Endothelial cell of umbilical vein (primary cell): ENCODE measurements around the gene PAX3.

Experiments
- CTCF ChIP-seq, 2 donors: IDR thresholded peaks; 1 replicate in 1 of 2; 2 replicates in 1 of 2; pipeline ENCODE4 v1.5.1; 2011; ENCODE audit warnings: low read length in 2 of 2, mild to moderate bottlenecking in 2 of 2, moderate library complexity in 2 of 2, control low read depth in 1 of 2, inconsistent platforms in 1 of 2, low read depth in 1 of 2; ENCODE audit not compliant: insufficient read depth in 1 of 2; ENCODE audit errors: extremely low read depth in 1 of 2
- GATA2 ChIP-seq: IDR thresholded peaks from 2 replicates; pipeline ENCODE4 v1.7.0; 2011; ENCODE audit warnings: low read depth, mild to moderate bottlenecking, moderate library complexity, mixed read lengths, low read length; ENCODE audit not compliant: insufficient read length, insufficient read depth
- JUN ChIP-seq: IDR thresholded peaks from 2 replicates; pipeline ENCODE4 v1.6.1; 2011; ENCODE audit warnings: borderline replicate concordance, low read depth; ENCODE audit not compliant: insufficient read length, insufficient read depth
- MAX ChIP-seq: IDR thresholded peaks from 2 replicates; pipeline ENCODE4 v1.6.1; 2011; ENCODE audit not compliant: insufficient read depth, insufficient read length
- MYC ChIP-seq: IDR thresholded peaks from one replicate; pipeline ENCODE4 v1.6.1; 2011; ENCODE audit warnings: mild to moderate bottlenecking, low read depth, low read length
- POLR2A ChIP-seq: IDR thresholded peaks from 2 replicates; pipeline ENCODE4 v1.6.1; 2012; ENCODE audit warnings: low read depth, mild to moderate bottlenecking, control low read depth, low read length
- POLR2AphosphoS5 ChIP-seq: IDR thresholded peaks from 2 replicates; pipeline ENCODE4 v1.6.1; 2012; ENCODE audit warnings: low read depth, mild to moderate bottlenecking, control low read depth, low read length, moderate library complexity; ENCODE audit not compliant: insufficient read depth

- TF ChIP-seq CTCF (IDR thresholded peaks at IDR 0.05; ENCODE audit: extremely low read depth in 1 of 2, insufficient read depth in 1 of 2, low read depth in 1 of 2, low read length in 2 of 2) (no peak), GATA2 (no peak), POLR2AphosphoS5 (no peak), MAX (no peak), POLR2A (no peak), MYC (no peak), JUN (no peak)
Observed at GRCh38 chr2:222249444-222249843, 49.4 kb downstream of the PAX3 start.
